GM18526 (cell line): Measurements from ENCODE around the gene ADRB2.

Experiments
- POLR2A ChIP-seq: IDR thresholded peaks from 3 replicates; pipeline ENCODE4 v1.6.1; 2011; ENCODE audit not compliant: insufficient read length; ENCODE audit errors: extremely low read depth

Gene ADRB2

DNA sequence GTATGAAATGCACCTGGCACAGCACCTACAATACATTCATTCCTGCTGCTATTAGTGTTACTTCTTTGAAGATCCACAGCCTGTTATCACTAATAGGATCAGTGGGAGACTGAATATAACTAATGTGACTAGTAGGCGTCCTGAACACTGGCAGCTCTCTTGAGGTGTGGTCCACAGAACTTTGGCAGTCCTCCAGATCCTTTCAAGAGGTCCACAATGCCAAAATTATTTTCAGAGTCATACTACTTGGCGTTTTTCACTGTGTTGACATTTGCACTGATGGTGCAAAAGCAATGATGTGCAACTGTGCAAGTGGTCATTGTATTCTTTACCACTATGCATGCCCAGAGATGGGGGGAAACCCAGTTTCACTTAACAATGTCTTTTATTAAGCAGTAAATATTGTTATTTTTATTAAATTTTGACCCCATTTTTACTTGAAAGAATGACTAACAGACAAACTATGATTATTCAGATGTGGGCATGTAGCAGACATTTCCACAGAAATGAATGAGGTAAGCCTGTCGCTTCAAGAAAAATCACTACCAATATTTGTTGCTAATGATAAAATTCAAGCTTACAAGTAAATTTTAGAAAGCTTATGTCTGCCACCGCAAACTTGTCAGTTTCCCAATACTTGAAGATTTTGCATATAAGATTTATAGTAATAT, 48.9 kb downstream of the ADRB2 start:
- no peak for TF ChIP-seq POLR2A
